HG02588 (cell line): Measurements from ENCODE around the gene PSKH1.
A peak's percentile ranks its signal among the peaks of the same experiment; 100 is the strongest.
"Not testable (repeated sequence)": the region's sequence is repeated elsewhere in the genome, so short reads cannot be mapped to it uniquely, and the experiment has no call there.

Experiments used
- ATAC-seq: cut with Tn5 transposase; IDR thresholded peaks from one replicate; pipeline ENCODE4 v1.9.1; 2021; ENCODE audit warnings: mild to moderate bottlenecking, moderate library complexity; ENCODE audit not compliant: unreplicated experiment

The PSKH1 gene

GRCh38 chr16:67954421-67955196 is 61.6 kb downstream of the PSKH1 start:
- ATAC-seq: no peak

- no peak for ATAC-seq
Observed at GRCh38 chr16:67957622-67958021, 64.6 kb downstream of the PSKH1 start.

GRCh38 chr16:67959536-67960329 is 66.7 kb downstream of the PSKH1 start:
- ATAC-seq: no peak

GRCh38 chr16:67961551-67961957 is 68.5 kb downstream of the PSKH1 start:
- ATAC-seq: no peak

- ATAC-seq: no peak
Observed at GRCh38 chr16:67962135-67962534, 69.1 kb downstream of the PSKH1 start.

- no peak for ATAC-seq
Observed at GRCh38 chr16:67963292-67963661, 70.2 kb downstream of the PSKH1 start.

GRCh38 chr16:67963662-67964321 is 70.7 kb downstream of the PSKH1 start:
- no peak for ATAC-seq

- no peak for ATAC-seq
Observed at GRCh38 chr16:67964477-67965131, 71.5 kb downstream of the PSKH1 start.

- ATAC-seq: no peak
Observed at GRCh38 chr16:67965668-67966548, 72.9 kb downstream of the PSKH1 start.

- no peak for ATAC-seq
Observed at GRCh38 chr16:67966549-67967182, 73.6 kb downstream of the PSKH1 start.

GRCh38 chr16:67967183-67967957 is 74.3 kb downstream of the PSKH1 start:
- no peak for ATAC-seq

- peak; percentile 23 for ATAC-seq
Observed at GRCh38 chr16:67967958-67968399, 74.9 kb downstream of the PSKH1 start.

GRCh38 chr16:67968400-67969253 is 75.6 kb downstream of the PSKH1 start, which contains the start of gene SLC12A4:
Gene SLC12A4, minus strand, starts transcription at chr16:67968637. Its CDS starts 84 bp downstream, at chr16:67968553.
- ATAC-seq: peak; percentile 79

GRCh38 chr16:67969254-67970039 is 76.4 kb downstream of the PSKH1 start:
- no peak for ATAC-seq

GRCh38 chr16:67971111-67971510 is 78.1 kb downstream of the PSKH1 start:
- ATAC-seq: no peak

- not testable (repeated sequence) for ATAC-seq
Observed at GRCh38 chr16:67972285-67972684, 79.2 kb downstream of the PSKH1 start.
